ENCODE data around the gene PKN2.

Gene PKN2

GRCh38 chr1:88722492-88722891 is 38.4 kb downstream of the PKN2 start:
- peaks cover 0 to 4% (median 0%) of the 10 kb centered on the region in 11 experiments; a peak in 1 of 22 replicates for H3K9me3 ChIP-seq (replicated peaks in 1 of 11)
- H3K27me3 ChIP-seq = no peaks in the 10 kb centered on the region
- no peak overlapping the region for H3K4me2 ChIP-seq
- H3K27ac ChIP-seq = no peak overlapping the region
- no peak overlapping the region for H3K4me3 ChIP-seq
- peaks cover 0 to 16% (median 0%) of the 10 kb centered on the region in 10 experiments; a peak in 7 of 20 replicates for H3K4me1 ChIP-seq
- H3K9ac ChIP-seq = no peak overlapping the region
- H3K36me3 ChIP-seq = peaks cover 2 to 49% (median 23%) of the 10 kb centered on the region in 11 experiments; a peak in 16 of 22 replicates
- TF ChIP-seq Cebpa-rat (IDR thresholded peaks at IDR 0.05) = no peak
- H4K20me1 ChIP-seq = peaks cover 10 to 98% (median 81%) of the 10 kb centered on the region in 11 experiments; a peak in 17 of 22 replicates

GRCh38 chr1:88726697-88727096 is 42.6 kb downstream of the PKN2 start:
- H3K36me3 ChIP-seq = peaks cover 10 to 62% (median 30%) of the 10 kb centered on the region in 11 experiments; a peak in 20 of 22 replicates
- H3K4me2 ChIP-seq = peak overlapping the region in 3 of 11 experiments; percentile 32 to 63 (median 34); a peak in 4 of 22 replicates
- H3K27me3 ChIP-seq = no peaks in the 10 kb centered on the region
- no peak for TF ChIP-seq Cebpa-rat (IDR thresholded peaks at IDR 0.05)
- H3K9ac ChIP-seq = no peak overlapping the region
- H4K20me1 ChIP-seq = peaks cover 10 to 88% (median 61%) of the 10 kb centered on the region in 11 experiments; a peak in 18 of 22 replicates
- H3K27ac ChIP-seq = peak overlapping the region in 2 of 11 experiments; percentile 3 to 28; a peak in 2 of 22 replicates
- no peak overlapping the region for H3K4me3 ChIP-seq
- H3K4me1 ChIP-seq = peaks cover 0 to 51% (median 8%) of the 10 kb centered on the region in 10 experiments; a peak in 11 of 20 replicates
- H3K9me3 ChIP-seq (replicated peaks in 1 of 11) = peaks cover 0 to 12% (median 0%) of the 10 kb centered on the region in 11 experiments; a peak in 5 of 22 replicates

- no peaks in the 10 kb centered on the region for H3K27me3 ChIP-seq
- peak overlapping the region in 3 of 11 experiments; percentile 3 to 28 (median 10); a peak in 3 of 22 replicates for H3K27ac ChIP-seq
- H4K20me1 ChIP-seq = peaks cover 9 to 82% (median 55%) of the 10 kb centered on the region in 11 experiments; a peak in 18 of 22 replicates
- no peak for TF ChIP-seq Cebpa-rat (IDR thresholded peaks at IDR 0.05)
- no peak overlapping the region for H3K4me3 ChIP-seq
- peak overlapping the region in 3 of 11 experiments; percentile 32 to 63 (median 34); a peak in 5 of 22 replicates for H3K4me2 ChIP-seq
- peaks cover 0 to 53% (median 8%) of the 10 kb centered on the region in 10 experiments; a peak in 11 of 20 replicates for H3K4me1 ChIP-seq
- peaks cover 0 to 12% (median 0%) of the 10 kb centered on the region in 11 experiments; a peak in 5 of 22 replicates for H3K9me3 ChIP-seq (replicated peaks in 1 of 11)
- H3K36me3 ChIP-seq = peaks cover 10 to 60% (median 30%) of the 10 kb centered on the region in 11 experiments; a peak in 20 of 22 replicates
- H3K9ac ChIP-seq = no peak overlapping the region
Observed at GRCh38 chr1:88727205-88727604, 43.1 kb downstream of the PKN2 start.

- H3K9ac ChIP-seq = no peak overlapping the region
- no peak overlapping the region for H3K4me3 ChIP-seq
- peak overlapping the region in 5 of 11 experiments; percentile 30 to 40 (median 31); a peak in 3 of 22 replicates for H3K4me2 ChIP-seq
- peaks cover 23 to 70% (median 47%) of the 10 kb centered on the region in 11 experiments; a peak in 21 of 22 replicates for H3K36me3 ChIP-seq
- TF ChIP-seq Cebpa-rat (IDR thresholded peaks at IDR 0.05) = no peak
- H3K4me1 ChIP-seq = peaks cover 0 to 53% (median 8%) of the 10 kb centered on the region in 10 experiments; a peak in 11 of 20 replicates
- peaks cover 0 to 64% (median 36%) of the 10 kb centered on the region in 11 experiments; a peak in 15 of 22 replicates for H4K20me1 ChIP-seq
- H3K27ac ChIP-seq = peak overlapping the region in 3 of 11 experiments; percentile 47 to 62 (median 57); a peak in 3 of 22 replicates
- no peaks in the 10 kb centered on the region for H3K27me3 ChIP-seq
- peaks cover 6 to 30% (median 17%) of the 10 kb centered on the region in 11 experiments; a peak in 20 of 22 replicates for H3K9me3 ChIP-seq (replicated peaks in 1 of 11)
Observed at GRCh38 chr1:88729297-88729696, 45.2 kb downstream of the PKN2 start.

- no peak for TF ChIP-seq Cebpa-rat (IDR thresholded peaks at IDR 0.05)
- H3K9me3 ChIP-seq (replicated peaks in 1 of 11) = peaks cover 15 to 39% (median 26%) of the 10 kb centered on the region in 11 experiments
Observed at GRCh38 chr1:88730132-88730675, 46.1 kb downstream of the PKN2 start.

GRCh38 chr1:88730995-88731394 is 46.9 kb downstream of the PKN2 start:
- no peak overlapping the region for H3K9ac ChIP-seq
- H4K20me1 ChIP-seq = peaks cover 0 to 53% (median 23%) of the 10 kb centered on the region in 11 experiments; a peak in 13 of 22 replicates
- H3K4me3 ChIP-seq = no peak overlapping the region
- peaks cover 30 to 81% (median 61%) of the 10 kb centered on the region in 11 experiments; a peak in 21 of 22 replicates for H3K36me3 ChIP-seq
- H3K27ac ChIP-seq = peak overlapping the region in 2 of 11 experiments; percentile 43 to 57; a peak in 2 of 22 replicates
- peak overlapping the region in 2 of 11 experiments; percentile 30 to 40; a peak in 4 of 22 replicates for H3K4me2 ChIP-seq
- H3K4me1 ChIP-seq = peaks cover 0 to 55% (median 8%) of the 10 kb centered on the region in 10 experiments; a peak in 11 of 20 replicates
- H3K9me3 ChIP-seq (replicated peaks in 1 of 11) = peaks cover 21 to 46% (median 33%) of the 10 kb centered on the region in 11 experiments
- H3K27me3 ChIP-seq = no peaks in the 10 kb centered on the region
- TF ChIP-seq Cebpa-rat (IDR thresholded peaks at IDR 0.05) = no peak

More at GRCh38 chr1:88730132-88730675, 46.1 kb downstream of the PKN2 start:
- Histone ChIP-seq H3K4me3 (no peak overlapping the region), H3K27me3 (no peaks in the 10 kb centered on the region), H3K9ac (0 out of 22 replicates have a peak overlapping the region, but pooled peaks of 1 of the 11 experiments have one; percentile 16), H4K20me1 (peaks cover 0 to 57% (median 27%) of the 10 kb centered on the region in 11 experiments; a peak in 13 of 22 replicates), H3K4me1 (peaks cover 0 to 53% (median 8%) of the 10 kb centered on the region in 10 experiments; a peak in 11 of 20 replicates), H3K4me2 (peak overlapping the region in 5 of 11 experiments; percentile 30 to 40 (median 31); a peak in 9 of 22 replicates), H3K27ac (peak overlapping the region in 5 of 11 experiments; percentile 31 to 62 (median 47); a peak in 9 of 22 replicates), H3K36me3 (peaks cover 27 to 75% (median 56%) of the 10 kb centered on the region in 11 experiments; a peak in 21 of 22 replicates)

- no peak for TF ChIP-seq Cebpa-rat (IDR thresholded peaks at IDR 0.05)
- no peak overlapping the region for H3K4me2 ChIP-seq
- no peak overlapping the region for H3K27ac ChIP-seq
- no peaks in the 10 kb centered on the region for H3K27me3 ChIP-seq
- H3K4me3 ChIP-seq = no peak overlapping the region
- H4K20me1 ChIP-seq = peaks cover 0 to 53% (median 17%) of the 10 kb centered on the region in 11 experiments; a peak in 15 of 22 replicates
- no peak overlapping the region for H3K9ac ChIP-seq
- H3K36me3 ChIP-seq = peaks cover 30 to 87% (median 67%) of the 10 kb centered on the region in 11 experiments; a peak in 21 of 22 replicates
- H3K9me3 ChIP-seq (replicated peaks in 1 of 11) = peaks cover 21 to 52% (median 40%) of the 10 kb centered on the region in 11 experiments
- H3K4me1 ChIP-seq = peaks cover 0 to 55% (median 8%) of the 10 kb centered on the region in 10 experiments; a peak in 11 of 20 replicates
Observed at GRCh38 chr1:88731475-88732269, 47.6 kb downstream of the PKN2 start.

GRCh38 chr1:88735382-88735781 is 51.3 kb downstream of the PKN2 start:
- H3K4me3 ChIP-seq = no peak overlapping the region
- H3K27me3 ChIP-seq = no peaks in the 10 kb centered on the region
- peaks cover 0 to 24% (median 4%) of the 10 kb centered on the region in 10 experiments; a peak in 10 of 20 replicates for H3K4me1 ChIP-seq
- H3K9ac ChIP-seq = no peak overlapping the region
- peaks cover 21 to 56% (median 39%) of the 10 kb centered on the region in 11 experiments for H3K9me3 ChIP-seq (replicated peaks in 1 of 11)
- H3K27ac ChIP-seq = no peak overlapping the region
- TF ChIP-seq Cebpa-rat (IDR thresholded peaks at IDR 0.05) = no peak
- H4K20me1 ChIP-seq = peaks cover 16 to 74% (median 31%) of the 10 kb centered on the region in 11 experiments; a peak in 17 of 22 replicates
- no peak overlapping the region for H3K4me2 ChIP-seq
- peaks cover 33 to 88% (median 53%) of the 10 kb centered on the region in 11 experiments for H3K36me3 ChIP-seq
